Measurements from ENCODE around the gene FSD1. TPM values are rescaled to one million over a fixed set of nuclear protein-coding genes. Genes with fewer than 3 reads are reported as not detected.
"Not testable (repeated sequence)": the region's sequence is repeated elsewhere in the genome, so short reads cannot be mapped to it uniquely, and the experiment has no call there.

Gene FSD1
- total RNA-seq, 1 donor from 2014 or later, result 1.5 TPM

GRCh38 chr19:4328243-4328990 is 24.0 kb downstream of the FSD1 start:
- TF ChIP-seq, protein P1, sequence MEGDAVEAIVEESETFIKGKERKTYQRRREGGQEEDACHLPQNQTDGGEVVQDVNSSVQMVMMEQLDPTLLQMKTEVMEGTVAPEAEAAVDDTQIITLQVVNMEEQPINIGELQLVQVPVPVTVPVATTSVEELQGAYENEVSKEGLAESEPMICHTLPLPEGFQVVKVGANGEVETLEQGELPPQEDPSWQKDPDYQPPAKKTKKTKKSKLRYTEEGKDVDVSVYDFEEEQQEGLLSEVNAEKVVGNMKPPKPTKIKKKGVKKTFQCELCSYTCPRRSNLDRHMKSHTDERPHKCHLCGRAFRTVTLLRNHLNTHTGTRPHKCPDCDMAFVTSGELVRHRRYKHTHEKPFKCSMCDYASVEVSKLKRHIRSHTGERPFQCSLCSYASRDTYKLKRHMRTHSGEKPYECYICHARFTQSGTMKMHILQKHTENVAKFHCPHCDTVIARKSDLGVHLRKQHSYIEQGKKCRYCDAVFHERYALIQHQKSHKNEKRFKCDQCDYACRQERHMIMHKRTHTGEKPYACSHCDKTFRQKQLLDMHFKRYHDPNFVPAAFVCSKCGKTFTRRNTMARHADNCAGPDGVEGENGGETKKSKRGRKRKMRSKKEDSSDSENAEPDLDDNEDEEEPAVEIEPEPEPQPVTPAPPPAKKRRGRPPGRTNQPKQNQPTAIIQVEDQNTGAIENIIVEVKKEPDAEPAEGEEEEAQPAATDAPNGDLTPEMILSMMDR (IDR thresholded peaks at IDR 0.05), result no peak
- H3K9me3 ChIP-seq, result no peaks in the 10 kb centered on the region
- peak; percentile 96 for DNase-seq
- H3K4me1 ChIP-seq, result no peaks in the 10 kb centered on the region
- H3K27me3 ChIP-seq, result no peaks in the 10 kb centered on the region
- no peak overlapping the region for H3K27ac ChIP-seq
- peak; percentile 93 for ATAC-seq
- intact Hi-C loops (cut with DNase I), result no loop called here
- peak overlapping the region; percentile 45 for H3K4me3 ChIP-seq
- H3K36me3 ChIP-seq, result no peaks in the 10 kb centered on the region

DNA sequence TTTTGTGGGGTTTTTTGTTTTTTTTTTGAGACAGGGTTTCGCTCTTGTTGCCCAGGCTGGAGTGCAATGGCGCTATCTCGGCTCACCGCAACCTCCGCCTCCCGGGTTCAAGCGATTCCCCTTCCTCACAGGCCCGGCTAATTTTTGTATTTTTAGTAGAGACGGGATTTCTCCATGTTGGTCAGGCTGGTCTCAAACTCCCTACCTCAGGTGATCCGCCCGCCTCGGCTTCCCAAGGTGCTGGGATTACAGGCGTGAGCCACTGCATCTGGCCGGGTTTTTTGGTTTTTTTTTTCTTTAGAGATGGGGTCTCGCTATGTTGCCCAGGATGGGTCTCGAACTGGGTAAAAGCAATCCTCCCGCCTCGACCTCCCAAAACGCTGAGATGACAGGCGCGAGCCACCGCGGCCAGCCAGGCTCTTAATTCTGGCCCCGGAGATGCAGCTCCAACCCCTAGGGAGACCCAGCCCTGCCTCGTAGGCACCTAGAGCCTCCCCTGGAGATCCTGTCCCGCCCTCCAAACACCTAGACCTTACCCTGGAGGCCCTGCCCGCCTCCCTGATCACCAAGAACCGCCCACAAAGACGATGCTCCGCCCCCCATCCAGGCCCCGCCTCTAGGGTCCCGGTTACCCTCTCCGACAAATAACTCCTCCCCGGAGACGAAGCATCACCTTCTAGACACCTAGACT is 24.7 kb downstream of the FSD1 start:
- ATAC-seq; H3K27me3 ChIP-seq; DNase-seq; H3K27ac ChIP-seq; intact Hi-C loops (cut with DNase I); H3K9me3 ChIP-seq; H3K4me1 ChIP-seq; H3K36me3 ChIP-seq: not testable (repeated sequence)
- H3K4me3 ChIP-seq, result peak overlapping the region; percentile 45

DNA sequence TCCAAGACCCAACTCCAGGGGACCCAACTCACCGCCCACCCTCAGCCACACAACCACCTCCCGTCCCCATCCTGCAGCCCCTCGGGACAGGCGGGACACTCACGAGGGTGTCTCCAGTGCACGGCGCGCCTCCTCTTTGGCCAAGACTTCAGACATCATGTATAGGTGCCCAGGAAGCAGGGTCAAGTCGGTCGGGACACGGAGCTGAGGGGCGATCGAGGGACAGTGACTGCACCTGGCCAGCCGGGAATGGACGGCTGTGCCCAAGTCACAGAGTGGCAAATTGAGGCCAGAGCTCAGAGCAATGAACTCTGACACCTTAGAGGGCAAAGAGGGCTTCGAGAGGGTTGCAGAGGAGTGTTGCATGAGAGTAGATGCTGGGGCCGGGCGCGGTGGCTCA is 25.5 kb downstream of the FSD1 start:
- intact Hi-C loops (cut with DNase I), result no loop called here
- no peaks in the 10 kb centered on the region for H3K9me3 ChIP-seq
- ATAC-seq (no peak), DNase-seq (no peak)
- no peaks in the 10 kb centered on the region for H3K36me3 ChIP-seq
- H3K4me3 ChIP-seq, result no peak overlapping the region
- no peaks in the 10 kb centered on the region for H3K4me1 ChIP-seq
- no peak overlapping the region for H3K27ac ChIP-seq
- no peaks in the 10 kb centered on the region for H3K27me3 ChIP-seq
- TF ChIP-seq, protein P1 (IDR thresholded peaks at IDR 0.05), result no peak

DNA sequence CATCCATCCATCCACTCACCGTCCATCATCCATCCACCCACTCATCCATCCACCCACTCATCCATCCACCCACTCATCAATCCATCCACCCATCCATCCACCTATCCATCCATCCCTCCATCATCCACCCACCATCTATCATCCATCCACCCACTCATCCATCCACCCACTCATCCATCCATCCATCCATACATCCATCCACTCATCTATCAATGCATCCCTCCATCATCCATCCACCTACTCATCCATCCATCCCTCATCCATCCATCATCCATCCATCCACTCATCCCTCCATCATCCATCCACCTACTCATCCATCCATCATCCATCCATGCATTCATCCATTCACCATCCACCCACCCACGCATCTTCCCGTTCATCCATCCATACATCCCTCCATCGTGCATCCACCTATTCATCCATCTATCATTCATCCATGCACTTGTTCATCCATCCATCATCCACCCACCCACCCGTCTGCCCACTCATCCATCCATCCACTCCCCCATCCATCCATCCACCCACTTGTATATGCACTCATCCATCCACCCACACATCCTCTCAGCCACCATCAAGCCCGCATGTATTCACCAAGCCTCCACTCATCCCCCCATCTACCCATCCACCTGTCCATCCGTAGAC is 30.7 kb downstream of the FSD1 start:
- Histone ChIP-seq H3K36me3 (no peaks in the 10 kb centered on the region), H3K4me1 (no peaks in the 10 kb centered on the region), H3K27ac (no peak overlapping the region), H3K4me3 (no peak overlapping the region), H3K27me3 (no peaks in the 10 kb centered on the region), H3K9me3 (no peaks in the 10 kb centered on the region)
- intact Hi-C loops (cut with DNase I), result no loop called here
- TF ChIP-seq, protein P1 (IDR thresholded peaks at IDR 0.05), result no peak
- DNase-seq, result no peak
- no peak for ATAC-seq

- intact Hi-C loops (cut with DNase I), result no loop called here
- Histone ChIP-seq H3K4me1 (peaks cover 5% of the 10 kb centered on the region), H3K36me3 (no peaks in the 10 kb centered on the region), H3K9me3 (no peaks in the 10 kb centered on the region), H3K27ac (peak overlapping the region; percentile 75), H3K4me3 (peak overlapping the region; percentile 54), H3K27me3 (no peaks in the 10 kb centered on the region)
- ATAC-seq (no peak), DNase-seq (no peak)
- TF ChIP-seq, protein P1 (IDR thresholded peaks at IDR 0.05), result no peak
These were observed 33.6 kb downstream of the FSD1 start for GRCh38 chr19:4337906-4338440.
